ENCODE results near the gene TMEM63A. TPM values are rescaled to one million over a fixed set of nuclear protein-coding genes. Genes with fewer than 3 reads are reported as not detected.

The TMEM63A gene
- total RNA-seq, 4 donors from 2014 or later = 104 to 256 (median 180) TPM

DNA sequence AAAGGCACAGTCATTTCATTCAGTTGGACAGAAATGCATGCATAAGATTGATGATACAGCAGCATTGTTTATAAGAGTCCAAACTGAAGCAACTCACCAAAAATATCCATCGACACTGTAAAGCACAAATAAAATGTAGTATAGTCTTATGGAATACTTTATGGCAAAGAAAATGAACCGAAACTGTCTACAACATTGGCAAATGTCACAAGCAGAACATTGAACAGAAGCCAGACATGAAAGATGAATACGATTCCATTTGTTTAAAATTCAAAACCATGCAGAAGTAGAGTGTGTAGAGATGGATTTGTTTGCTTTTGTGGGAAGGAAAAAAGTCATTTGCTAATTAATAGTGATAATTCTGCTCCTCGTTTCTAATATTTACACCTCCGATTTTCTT, 14.3 kb upstream of the TMEM63A start:
- no peak overlapping the region for H3K4me3 ChIP-seq
- no peak for DNase-seq
- no peaks in the 10 kb centered on the region for H3K36me3 ChIP-seq
- H3K27me3 ChIP-seq = no peaks in the 10 kb centered on the region
- peaks cover 10 to 32% (median 18%) of the 10 kb centered on the region in 4 donors for H3K4me1 ChIP-seq
- H3K9me3 ChIP-seq = no peaks in the 10 kb centered on the region
- peak overlapping the region; percentile 78 to 79 (median 78) for H3K27ac ChIP-seq
- in situ Hi-C loops (cut with MboI; ENCODE audit: low pct_ligation_motif_present in 1 of 4, low pct_unique_long_range_greater_than_20kb in 1 of 4, low sequenced_read_pairs in 3 of 4) (no loop called here), intact Hi-C loops (cut with DNase I; ENCODE audit: low total_unique reads) (no loop called here)
- WGBS, 2 donors (ENCODE audit: low coverage in 1 of 2) = 38 to 39% methylated on average over 5 of the region's 5 CpGs
- TF ChIP-seq POLR2AphosphoS5 (IDR thresholded peaks at IDR 0.05) (no peak), EP300 (IDR thresholded peaks at IDR 0.05; ENCODE audit: low read depth) (no peak), POLR2A (IDR thresholded peaks at IDR 0.05) (no peak)
- TF ChIP-seq, protein P1, sequence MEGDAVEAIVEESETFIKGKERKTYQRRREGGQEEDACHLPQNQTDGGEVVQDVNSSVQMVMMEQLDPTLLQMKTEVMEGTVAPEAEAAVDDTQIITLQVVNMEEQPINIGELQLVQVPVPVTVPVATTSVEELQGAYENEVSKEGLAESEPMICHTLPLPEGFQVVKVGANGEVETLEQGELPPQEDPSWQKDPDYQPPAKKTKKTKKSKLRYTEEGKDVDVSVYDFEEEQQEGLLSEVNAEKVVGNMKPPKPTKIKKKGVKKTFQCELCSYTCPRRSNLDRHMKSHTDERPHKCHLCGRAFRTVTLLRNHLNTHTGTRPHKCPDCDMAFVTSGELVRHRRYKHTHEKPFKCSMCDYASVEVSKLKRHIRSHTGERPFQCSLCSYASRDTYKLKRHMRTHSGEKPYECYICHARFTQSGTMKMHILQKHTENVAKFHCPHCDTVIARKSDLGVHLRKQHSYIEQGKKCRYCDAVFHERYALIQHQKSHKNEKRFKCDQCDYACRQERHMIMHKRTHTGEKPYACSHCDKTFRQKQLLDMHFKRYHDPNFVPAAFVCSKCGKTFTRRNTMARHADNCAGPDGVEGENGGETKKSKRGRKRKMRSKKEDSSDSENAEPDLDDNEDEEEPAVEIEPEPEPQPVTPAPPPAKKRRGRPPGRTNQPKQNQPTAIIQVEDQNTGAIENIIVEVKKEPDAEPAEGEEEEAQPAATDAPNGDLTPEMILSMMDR (IDR thresholded peaks at IDR 0.05) = no peak

DNA sequence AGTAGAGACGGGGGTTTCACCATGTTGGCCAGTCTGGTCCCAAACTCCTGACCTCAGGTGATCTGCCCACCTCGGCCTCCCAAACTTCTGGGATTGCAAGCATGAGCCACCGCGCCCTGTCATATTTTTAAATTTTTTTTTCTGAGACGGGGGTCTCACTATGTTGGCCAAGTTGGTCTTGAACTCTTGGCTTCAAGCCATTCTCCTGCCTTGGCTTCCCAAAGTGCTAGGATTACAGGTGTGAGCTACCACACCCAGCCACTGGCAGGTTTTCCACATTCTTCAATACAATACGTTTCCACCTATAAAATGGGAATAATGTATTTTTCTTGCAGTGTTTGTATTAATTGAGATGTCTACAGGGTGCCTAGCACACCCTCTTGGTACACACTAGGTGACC, 10.1 kb upstream of the TMEM63A start:
- intact Hi-C loops (cut with DNase I; ENCODE audit: low total_unique reads) (no loop called here), in situ Hi-C loops (cut with MboI; ENCODE audit: low pct_ligation_motif_present in 1 of 4, low pct_unique_long_range_greater_than_20kb in 1 of 4, low sequenced_read_pairs in 3 of 4) (no loop called here)
- no peak for DNase-seq
- H3K27ac ChIP-seq = peak overlapping the region; percentile 79 to 98 (median 90)
- H3K9me3 ChIP-seq = no peaks in the 10 kb centered on the region
- H3K27me3 ChIP-seq = no peaks in the 10 kb centered on the region
- no peaks in the 10 kb centered on the region for H3K36me3 ChIP-seq
- no peak overlapping the region for H3K4me3 ChIP-seq
- H3K4me1 ChIP-seq = peaks cover 7 to 52% (median 20%) of the 10 kb centered on the region in 4 donors
- WGBS, 2 donors (ENCODE audit: low coverage in 1 of 2) = 75 to 93% methylated on average over 5 to 6 of the region's 6 CpGs
- no peak for TF ChIP-seq POLR2A (IDR thresholded peaks at IDR 0.05)
- TF ChIP-seq EP300 (IDR thresholded peaks at IDR 0.05; ENCODE audit: low read depth) = no peak
- TF ChIP-seq POLR2AphosphoS5 (IDR thresholded peaks at IDR 0.05) = no peak
- TF ChIP-seq, protein P1 (IDR thresholded peaks at IDR 0.05) = no peak

- Histone ChIP-seq H3K27ac (peak overlapping the region; percentile 79 to 98 (median 90)), H3K36me3 (no peaks in the 10 kb centered on the region), H3K27me3 (no peaks in the 10 kb centered on the region), H3K4me3 (no peak overlapping the region), H3K4me1 (peaks cover 3 to 44% (median 12%) of the 10 kb centered on the region in 4 donors), H3K9me3 (no peaks in the 10 kb centered on the region)
- peak; percentile 67 for DNase-seq
- in situ Hi-C loops (cut with MboI; ENCODE audit: low pct_ligation_motif_present in 1 of 4, low pct_unique_long_range_greater_than_20kb in 1 of 4, low sequenced_read_pairs in 3 of 4) (no loop called here), intact Hi-C loops (cut with DNase I; ENCODE audit: low total_unique reads) (no loop called here)
- TF ChIP-seq POLR2AphosphoS5 (IDR thresholded peaks at IDR 0.05) = peak in 2 of 3 donors; percentile 23 to 48
- TF ChIP-seq, protein P1 (IDR thresholded peaks at IDR 0.05) = no peak
- WGBS, 2 donors (ENCODE audit: low coverage in 1 of 2) = 57 to 61% methylated on average over 4 to 14 of the region's 14 CpGs
These were observed 9.2 kb upstream of the TMEM63A start for GRCh38 chr1:225891229-225891972.

DNA sequence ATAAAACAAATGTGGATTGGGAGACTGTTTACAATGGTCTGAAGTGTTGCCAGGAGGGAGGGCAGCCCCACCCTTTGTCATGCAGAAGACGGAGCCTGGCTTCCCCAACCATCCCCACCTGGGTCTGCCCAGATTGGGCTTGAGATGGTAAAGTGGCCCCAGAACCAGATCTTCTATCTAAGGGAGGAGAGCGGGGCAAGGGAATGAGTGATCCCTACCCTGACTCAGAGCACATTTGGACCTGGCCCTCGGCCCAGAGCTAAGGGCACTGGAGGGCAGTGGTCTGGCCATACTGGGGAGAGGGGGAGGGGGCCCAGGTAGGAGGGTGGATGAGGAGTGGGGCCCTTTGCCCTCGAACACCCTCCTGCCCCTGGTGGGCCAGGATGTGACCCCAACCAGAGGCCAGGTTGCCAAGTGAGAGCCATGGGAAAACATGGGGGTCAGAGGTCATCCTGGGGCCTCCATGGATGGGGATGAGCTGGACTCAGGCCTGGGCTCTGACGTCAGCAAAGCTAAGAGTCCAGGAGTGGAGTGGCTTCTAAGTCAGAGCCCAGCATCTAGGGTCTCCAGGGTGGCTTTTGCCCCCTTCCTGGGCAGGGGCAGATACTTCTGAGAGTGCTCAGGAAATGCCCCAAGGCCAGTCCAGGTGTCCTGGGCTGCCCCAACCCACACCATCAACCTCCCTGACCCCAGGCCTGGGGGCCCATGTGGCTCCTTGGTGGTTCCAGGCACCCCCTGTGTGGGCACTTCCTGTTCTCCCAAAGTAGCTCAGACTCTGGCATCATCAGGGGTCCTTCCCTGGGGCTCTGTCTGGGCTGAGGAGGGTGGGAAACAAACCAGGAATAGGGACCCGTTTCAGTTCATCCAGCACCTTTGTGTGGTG, 8.4 kb upstream of the TMEM63A start:
- H3K36me3 ChIP-seq = no peaks in the 10 kb centered on the region
- intact Hi-C loops (cut with DNase I; ENCODE audit: low total_unique reads) = no loop called here
- no peak for TF ChIP-seq POLR2AphosphoS5 (IDR thresholded peaks at IDR 0.05)
- peaks cover 3 to 43% (median 12%) of the 10 kb centered on the region in 4 donors for H3K4me1 ChIP-seq
- peak overlapping the region; percentile 79 to 98 (median 90) for H3K27ac ChIP-seq
- in situ Hi-C loops (cut with MboI; ENCODE audit: low pct_ligation_motif_present in 1 of 4, low pct_unique_long_range_greater_than_20kb in 1 of 4, low sequenced_read_pairs in 3 of 4) = no loop called here
- peak; percentile 55 for DNase-seq
- H3K9me3 ChIP-seq = no peaks in the 10 kb centered on the region
- no peak overlapping the region for H3K4me3 ChIP-seq
- 14 to 59% methylated on average over 1 to 6 of the region's 6 CpGs for WGBS, 2 donors (ENCODE audit: low coverage in 1 of 2)
- no peaks in the 10 kb centered on the region for H3K27me3 ChIP-seq

Data from transverse colon (tissue), 4 donors.